Mesothelial cell of epicardium (in vitro differentiated cells): ENCODE measurements around the gene DNM2. TPM values are rescaled to one million over a fixed set of nuclear protein-coding genes. Genes with fewer than 3 reads are reported as not detected.

Experiments used
- DNase-seq, 2 experiments: peaks; one replicate each; pipeline ENCODE4 v3.0.0; 2021; ENCODE audit warnings: low spot score in 2 of 2; ENCODE audit not compliant: unreplicated experiment in 2 of 2
- H3K27ac Mint-ChIP-seq: 2 replicates; pipeline ENCODE4 v1.8.0; 2021; ENCODE audit warnings: mixed read lengths
- H3K27me3 Mint-ChIP-seq: 2 replicates; pipeline ENCODE4 v1.8.0; 2021; ENCODE audit warnings: low read depth, mixed read lengths
- H3K36me3 Mint-ChIP-seq: 2 replicates; pipeline ENCODE4 v1.8.0; 2021; ENCODE audit warnings: mixed read lengths
- H3K4me1 Mint-ChIP-seq: 2 replicates; pipeline ENCODE4 v1.8.0; 2021; ENCODE audit warnings: mixed read lengths
- H3K4me3 Mint-ChIP-seq: 2 replicates; pipeline ENCODE4 v1.8.0; 2021; ENCODE audit warnings: mild to moderate bottlenecking, moderate library complexity, mixed read lengths
- H3K9me3 Mint-ChIP-seq: 2 replicates; pipeline ENCODE4 v1.8.0; 2021; ENCODE audit warnings: mixed read lengths
- total RNA-seq: library from RNA; stranded (reverse); gene quantifications from 3 replicates; pipeline ENCODE4 v1.2.1, GENCODE V29; 2021
- TF ChIP-seq, protein P1 (sequence below): fragments of 200-600 bp; sonication (generic); IDR thresholded peaks from one replicate; pipeline ENCODE4 v1.5.0; 2021; ENCODE audit warnings: antibody characterized with exemption; ENCODE audit not compliant: unreplicated experiment

Gene DNM2
- total RNA-seq, 1 donor from 2014 or later: 128 TPM

DNA sequence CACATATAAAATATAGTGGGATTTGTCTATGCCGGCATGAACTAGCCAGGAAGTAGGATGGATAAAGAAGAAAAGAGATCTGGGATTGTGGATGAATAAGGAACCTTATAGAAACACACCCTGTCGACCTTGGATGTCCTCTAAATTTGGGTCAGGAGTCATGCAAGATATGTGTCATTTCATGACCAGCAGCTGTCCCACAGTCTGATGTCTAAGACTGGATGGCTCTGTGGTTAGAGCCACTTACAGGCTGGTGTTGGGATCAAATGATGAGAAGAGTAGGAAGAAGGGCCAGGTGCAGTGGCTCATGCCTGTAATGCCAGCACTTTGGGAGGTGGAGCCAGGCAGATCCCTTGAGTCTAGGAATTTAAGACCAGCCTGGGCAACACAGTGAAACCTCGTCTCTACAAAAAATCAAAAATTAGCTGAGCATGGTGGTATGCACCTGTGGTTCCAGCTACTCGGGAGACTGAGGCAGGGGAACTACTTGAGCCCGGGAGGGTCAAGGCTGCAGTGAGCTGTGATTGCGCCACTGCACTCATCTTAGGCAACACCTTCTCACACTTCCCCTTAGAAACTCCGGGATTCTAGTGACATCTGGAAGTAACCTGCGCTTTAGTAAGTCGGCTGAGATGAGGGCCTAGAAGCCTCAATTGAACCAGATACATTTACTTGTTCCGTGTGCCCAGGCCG lies 87.3 kb downstream of the DNM2 start:
- peaks cover 35% of the 10 kb centered on the region for H3K36me3 Mint-ChIP-seq
- H3K4me1 Mint-ChIP-seq: no peaks in the 10 kb centered on the region

GRCh38 chr19:10805758-10806247 lies 87.9 kb downstream of the DNM2 start:
- Mint-ChIP-seq H3K4me1 (no peaks in the 10 kb centered on the region), H3K27ac (no peak overlapping the region), H3K9me3 (peaks cover 9% of the 10 kb centered on the region), H3K27me3 (no peaks in the 10 kb centered on the region), H3K4me3 (no peak overlapping the region), H3K36me3 (peaks cover 35% of the 10 kb centered on the region)
- DNase-seq: no peak
- TF ChIP-seq, protein P1, sequence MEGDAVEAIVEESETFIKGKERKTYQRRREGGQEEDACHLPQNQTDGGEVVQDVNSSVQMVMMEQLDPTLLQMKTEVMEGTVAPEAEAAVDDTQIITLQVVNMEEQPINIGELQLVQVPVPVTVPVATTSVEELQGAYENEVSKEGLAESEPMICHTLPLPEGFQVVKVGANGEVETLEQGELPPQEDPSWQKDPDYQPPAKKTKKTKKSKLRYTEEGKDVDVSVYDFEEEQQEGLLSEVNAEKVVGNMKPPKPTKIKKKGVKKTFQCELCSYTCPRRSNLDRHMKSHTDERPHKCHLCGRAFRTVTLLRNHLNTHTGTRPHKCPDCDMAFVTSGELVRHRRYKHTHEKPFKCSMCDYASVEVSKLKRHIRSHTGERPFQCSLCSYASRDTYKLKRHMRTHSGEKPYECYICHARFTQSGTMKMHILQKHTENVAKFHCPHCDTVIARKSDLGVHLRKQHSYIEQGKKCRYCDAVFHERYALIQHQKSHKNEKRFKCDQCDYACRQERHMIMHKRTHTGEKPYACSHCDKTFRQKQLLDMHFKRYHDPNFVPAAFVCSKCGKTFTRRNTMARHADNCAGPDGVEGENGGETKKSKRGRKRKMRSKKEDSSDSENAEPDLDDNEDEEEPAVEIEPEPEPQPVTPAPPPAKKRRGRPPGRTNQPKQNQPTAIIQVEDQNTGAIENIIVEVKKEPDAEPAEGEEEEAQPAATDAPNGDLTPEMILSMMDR: no peak

More for the DNA sequence above, 87.3 kb downstream of the DNM2 start:
- no peak overlapping the region for H3K27ac Mint-ChIP-seq
- no peak overlapping the region for H3K4me3 Mint-ChIP-seq
- no peaks in the 10 kb centered on the region for H3K27me3 Mint-ChIP-seq
- H3K9me3 Mint-ChIP-seq: peaks cover 9% of the 10 kb centered on the region
- TF ChIP-seq, protein P1: no peak
- no peak for DNase-seq

DNA sequence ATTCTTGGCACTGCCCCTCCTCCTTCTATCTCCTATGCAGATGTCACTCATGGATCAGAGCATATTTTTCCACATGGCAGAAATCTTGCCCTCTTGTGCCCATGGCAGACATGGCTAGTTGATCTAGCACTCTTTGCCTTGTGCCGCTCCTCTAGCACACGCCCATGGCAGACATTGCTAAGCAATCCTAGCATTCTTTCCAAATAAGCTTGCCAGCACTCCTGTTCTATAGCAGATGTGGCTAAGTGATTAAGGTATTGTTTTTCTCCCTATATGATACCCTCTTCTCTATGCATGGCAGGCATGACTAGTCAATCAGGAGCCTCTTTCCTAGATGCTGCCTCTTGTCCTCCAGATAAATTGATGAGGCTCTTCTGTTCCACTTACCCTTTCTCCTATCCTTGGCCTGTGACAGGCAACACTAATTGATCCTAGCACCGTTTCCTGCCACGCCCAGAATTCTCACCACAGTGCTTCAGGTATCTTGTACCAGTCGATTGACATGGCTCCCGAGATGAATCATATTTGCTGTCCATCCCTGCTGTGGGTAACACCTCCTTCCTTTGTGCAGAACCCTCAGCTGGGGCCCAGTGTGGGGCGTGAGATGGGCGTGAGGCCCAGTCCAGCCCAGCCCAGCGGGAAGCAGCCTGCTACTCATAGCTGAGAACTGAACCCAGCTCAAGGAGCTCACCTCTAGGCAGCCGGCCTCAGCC lies 91.2 kb downstream of the DNM2 start:
- DNase-seq: no peak
- peaks cover 9% of the 10 kb centered on the region for H3K9me3 Mint-ChIP-seq
- peaks cover 3% of the 10 kb centered on the region for H3K4me1 Mint-ChIP-seq
- no peak overlapping the region for H3K27ac Mint-ChIP-seq
- no peak overlapping the region for H3K4me3 Mint-ChIP-seq
- TF ChIP-seq, protein P1: no peak
- peaks cover 35% of the 10 kb centered on the region for H3K36me3 Mint-ChIP-seq
- no peaks in the 10 kb centered on the region for H3K27me3 Mint-ChIP-seq

GRCh38 chr19:10809651-10810285 lies 91.9 kb downstream of the DNM2 start:
- H3K4me3 Mint-ChIP-seq: no peak overlapping the region
- TF ChIP-seq, protein P1: no peak
- H3K27ac Mint-ChIP-seq: no peak overlapping the region
- peaks cover 33% of the 10 kb centered on the region for H3K36me3 Mint-ChIP-seq
- H3K27me3 Mint-ChIP-seq: no peaks in the 10 kb centered on the region
- no peak for DNase-seq
- H3K9me3 Mint-ChIP-seq: peaks cover 7% of the 10 kb centered on the region
- peaks cover 3% of the 10 kb centered on the region for H3K4me1 Mint-ChIP-seq

GRCh38 chr19:10811391-10812111 lies 93.7 kb downstream of the DNM2 start:
- Mint-ChIP-seq H3K27me3 (no peaks in the 10 kb centered on the region), H3K36me3 (peaks cover 28% of the 10 kb centered on the region), H3K27ac (no peak overlapping the region), H3K9me3 (peaks cover 3% of the 10 kb centered on the region), H3K4me3 (no peak overlapping the region), H3K4me1 (peaks cover 7% of the 10 kb centered on the region)
- TF ChIP-seq, protein P1: no peak
- no peak for DNase-seq
